SHP77 (cell line): ENCODE results near the gene FBXW7.

Experiments
- DNase-seq, 2 experiments: peaks; one replicate each; lab custom pipeline; 2025; lab: John Stamatoyannopoulos, UW

FBXW7 gene

GRCh38 chr4:152427981-152428380 lies 107.9 kb downstream of the FBXW7 start:
- no peak for DNase-seq

GRCh38 chr4:152424977-152425376 lies 110.9 kb downstream of the FBXW7 start:
- DNase-seq, result no peak

GRCh38 chr4:152424396-152424795 lies 111.5 kb downstream of the FBXW7 start:
- no peak for DNase-seq

GRCh38 chr4:152422817-152423320 lies 113.0 kb downstream of the FBXW7 start:
- no peak for DNase-seq

GRCh38 chr4:152421576-152421975 lies 114.3 kb downstream of the FBXW7 start:
- no peak for DNase-seq

- no peak for DNase-seq
Measured at GRCh38 chr4:152419809-152420208, 116.1 kb downstream of the FBXW7 start.

GRCh38 chr4:152417673-152418072 lies 118.2 kb downstream of the FBXW7 start:
- DNase-seq, result no peak

GRCh38 chr4:152415980-152416379 lies 119.9 kb downstream of the FBXW7 start:
- no peak for DNase-seq

- peak in 1 of 2 experiments; percentile 28 for DNase-seq
Measured at GRCh38 chr4:152408514-152409327, 127.2 kb downstream of the FBXW7 start.

GRCh38 chr4:152401424-152401823 lies 134.5 kb downstream of the FBXW7 start:
- DNase-seq, result no peak

GRCh38 chr4:152399246-152399645 lies 136.6 kb downstream of the FBXW7 start:
- no peak for DNase-seq

- DNase-seq, result no peak
Measured at GRCh38 chr4:152398060-152398459, 137.8 kb downstream of the FBXW7 start.

- no peak for DNase-seq
Measured at GRCh38 chr4:152394791-152395190, 141.1 kb downstream of the FBXW7 start.

GRCh38 chr4:152392079-152392478 lies 143.8 kb downstream of the FBXW7 start:
- no peak for DNase-seq

- DNase-seq, result no peak
Measured at GRCh38 chr4:152390216-152390615, 145.7 kb downstream of the FBXW7 start.

- DNase-seq, result no peak
Measured at GRCh38 chr4:152389359-152389758, 146.5 kb downstream of the FBXW7 start.

GRCh38 chr4:152385551-152385950 lies 150.3 kb downstream of the FBXW7 start:
- DNase-seq, result no peak

- DNase-seq, result no peak
Measured at GRCh38 chr4:152382057-152382785, 153.7 kb downstream of the FBXW7 start.

GRCh38 chr4:152380919-152381318 lies 155.0 kb downstream of the FBXW7 start:
- no peak for DNase-seq

GRCh38 chr4:152380185-152380584 lies 155.7 kb downstream of the FBXW7 start:
- no peak for DNase-seq

GRCh38 chr4:152374606-152375285 lies 161.1 kb downstream of the FBXW7 start:
- DNase-seq, result no peak

- DNase-seq, result no peak
Measured at GRCh38 chr4:152374153-152374552, 161.7 kb downstream of the FBXW7 start.

GRCh38 chr4:152372444-152372843 lies 163.4 kb downstream of the FBXW7 start:
- DNase-seq, result no peak
